Measurements from ENCODE around the gene SYCP2L. TPM values are rescaled to one million over a fixed set of nuclear protein-coding genes. Genes with fewer than 3 reads are reported as not detected.
A peak's percentile ranks its signal among the peaks of the same experiment; 100 is the strongest.

SYCP2L gene
- total RNA-seq, 3 donors from 2014 or later: 0.12 to 0.57 TPM; not detected in 1

DNA sequence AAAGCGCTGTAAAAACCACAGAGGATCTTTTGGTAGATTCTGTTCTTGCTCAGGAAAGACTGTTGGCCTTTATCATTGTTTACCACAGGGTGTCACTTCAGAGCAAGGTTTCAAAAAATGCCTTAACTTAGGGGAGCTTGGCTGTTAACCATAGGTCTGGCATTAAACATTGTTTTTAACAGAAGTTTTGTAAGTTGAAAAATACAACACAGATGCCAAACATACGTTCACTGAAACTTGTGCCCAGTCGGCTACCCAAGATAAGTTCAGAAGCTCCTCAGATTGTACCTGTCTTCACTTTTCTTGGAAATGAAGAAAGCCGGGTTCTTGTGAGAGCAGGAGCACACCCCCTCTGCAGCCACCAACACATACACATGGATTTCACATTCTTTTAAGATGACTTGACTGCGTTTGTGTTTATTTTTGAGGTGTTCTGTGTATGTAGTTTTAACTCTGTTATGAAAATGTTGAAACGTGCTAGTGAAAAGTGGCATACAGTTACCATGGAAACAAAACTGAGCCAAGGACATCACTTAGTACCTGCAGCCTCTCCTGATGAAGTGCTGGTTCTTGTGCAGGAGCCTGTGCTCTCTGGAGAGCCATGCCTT, 64.9 kb downstream of the SYCP2L start:
- ATAC-seq (no peak), DNase-seq (no peak)
- no peaks in the 10 kb centered on the region for H3K4me1 ChIP-seq (ENCODE audit: low read depth)
- intact Hi-C loops (cut with DNase I, micrococcal nuclease): loop anchor here (5.0 to 10.0 kb wide), 2 partner anchors 116 to 543 kb away; no protein-coding TSS in a partner anchor
- TF ChIP-seq, protein P1, sequence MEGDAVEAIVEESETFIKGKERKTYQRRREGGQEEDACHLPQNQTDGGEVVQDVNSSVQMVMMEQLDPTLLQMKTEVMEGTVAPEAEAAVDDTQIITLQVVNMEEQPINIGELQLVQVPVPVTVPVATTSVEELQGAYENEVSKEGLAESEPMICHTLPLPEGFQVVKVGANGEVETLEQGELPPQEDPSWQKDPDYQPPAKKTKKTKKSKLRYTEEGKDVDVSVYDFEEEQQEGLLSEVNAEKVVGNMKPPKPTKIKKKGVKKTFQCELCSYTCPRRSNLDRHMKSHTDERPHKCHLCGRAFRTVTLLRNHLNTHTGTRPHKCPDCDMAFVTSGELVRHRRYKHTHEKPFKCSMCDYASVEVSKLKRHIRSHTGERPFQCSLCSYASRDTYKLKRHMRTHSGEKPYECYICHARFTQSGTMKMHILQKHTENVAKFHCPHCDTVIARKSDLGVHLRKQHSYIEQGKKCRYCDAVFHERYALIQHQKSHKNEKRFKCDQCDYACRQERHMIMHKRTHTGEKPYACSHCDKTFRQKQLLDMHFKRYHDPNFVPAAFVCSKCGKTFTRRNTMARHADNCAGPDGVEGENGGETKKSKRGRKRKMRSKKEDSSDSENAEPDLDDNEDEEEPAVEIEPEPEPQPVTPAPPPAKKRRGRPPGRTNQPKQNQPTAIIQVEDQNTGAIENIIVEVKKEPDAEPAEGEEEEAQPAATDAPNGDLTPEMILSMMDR (IDR thresholded peaks at IDR 0.05): no peak
- no peaks in the 10 kb centered on the region for H3K9me3 ChIP-seq
- no peak overlapping the region for H3K4me3 ChIP-seq
- no peaks in the 10 kb centered on the region for H3K36me3 ChIP-seq (ENCODE audit: low read depth)

DNA sequence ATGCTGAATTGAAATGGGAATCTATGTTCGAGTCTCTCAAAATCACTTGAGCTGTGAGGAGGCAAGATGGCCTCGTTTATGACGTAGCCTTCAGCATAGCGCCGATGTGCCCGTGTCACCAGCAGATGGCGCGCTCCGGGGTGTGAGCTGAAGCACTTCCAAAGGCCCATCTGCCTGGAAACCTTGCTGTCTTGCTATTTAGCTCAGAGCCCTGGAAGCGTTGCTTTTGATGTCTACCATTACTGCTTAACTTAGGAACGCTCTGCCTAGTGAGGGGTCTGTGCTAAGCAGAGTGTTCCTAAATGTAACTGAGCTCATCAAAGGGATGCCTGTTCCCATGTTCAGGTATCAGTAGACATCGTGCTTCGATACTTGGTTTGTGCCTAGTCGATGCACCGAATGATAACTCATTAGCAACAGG, 67.7 kb downstream of the SYCP2L start:
- Histone ChIP-seq H3K36me3 (ENCODE audit: low read depth) (no peaks in the 10 kb centered on the region), H3K4me3 (no peak overlapping the region), H3K4me1 (ENCODE audit: low read depth) (no peaks in the 10 kb centered on the region), H3K9me3 (no peaks in the 10 kb centered on the region)
- ATAC-seq: peak; percentile 93
- intact Hi-C loops (cut with DNase I, micrococcal nuclease): loop anchor here (5.0 to 10.0 kb wide), 2 partner anchors 113 to 540 kb away; no protein-coding TSS in a partner anchor
- TF ChIP-seq, protein P1 (IDR thresholded peaks at IDR 0.05): peak; percentile 66
- DNase-seq: peak; percentile 68 to 83 (median 79)

DNA sequence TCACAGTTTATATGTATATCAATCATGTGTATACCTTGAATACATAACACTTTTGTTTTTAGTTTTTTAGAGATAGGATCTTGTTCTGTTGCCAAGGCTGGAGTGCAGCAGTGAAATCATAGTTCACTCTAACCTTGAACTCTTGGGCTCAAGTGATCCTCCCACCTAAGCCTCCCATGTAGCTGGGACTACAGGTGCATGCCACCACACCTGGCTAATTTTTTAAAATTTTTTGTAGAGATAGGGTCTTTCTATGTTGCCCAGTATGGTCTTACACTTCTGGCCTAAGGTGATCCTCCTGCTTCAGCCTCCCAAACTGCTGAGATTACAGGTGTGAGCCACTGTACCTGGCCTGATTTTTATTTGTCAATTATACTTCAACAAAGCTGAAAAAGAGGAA, 69.9 kb downstream of the SYCP2L start:
- no peak overlapping the region for H3K4me3 ChIP-seq
- intact Hi-C loops (cut with DNase I, micrococcal nuclease): loop anchor here (10.0 kb wide), 1 partner anchor 538 kb away; no protein-coding TSS in a partner anchor
- H3K4me1 ChIP-seq (ENCODE audit: low read depth): no peaks in the 10 kb centered on the region
- H3K36me3 ChIP-seq (ENCODE audit: low read depth): no peaks in the 10 kb centered on the region
- TF ChIP-seq, protein P1 (IDR thresholded peaks at IDR 0.05): no peak
- no peak for DNase-seq
- H3K9me3 ChIP-seq: no peaks in the 10 kb centered on the region
- no peak for ATAC-seq

DNA sequence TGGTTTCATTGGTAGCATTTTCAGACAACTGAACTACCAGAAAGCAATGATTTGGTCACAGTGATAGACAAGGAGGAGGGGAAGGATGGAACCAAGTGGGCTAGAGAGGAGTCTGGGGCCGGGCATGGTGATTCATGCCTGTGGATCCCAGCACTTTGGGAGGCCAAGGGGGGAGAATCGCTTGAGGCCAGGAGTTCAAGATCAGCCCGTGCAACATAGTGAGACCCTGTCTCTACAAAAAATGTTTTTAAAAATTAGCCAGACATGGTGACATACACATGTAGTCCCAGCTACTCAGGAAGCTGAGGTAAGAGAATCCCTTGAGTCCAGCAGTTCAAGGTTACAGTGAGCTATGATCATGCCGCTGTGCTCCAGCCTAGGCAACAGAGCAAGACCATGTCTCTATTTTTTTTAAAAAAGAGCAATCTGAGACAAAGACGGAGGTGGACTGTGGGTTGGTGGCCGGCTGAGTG, 70.6 kb downstream of the SYCP2L start:
- intact Hi-C loops (cut with DNase I, micrococcal nuclease): loop anchor here (10.0 kb wide), 1 partner anchor 537 kb away; no protein-coding TSS in a partner anchor
- ATAC-seq (no peak), DNase-seq (no peak)
- no peaks in the 10 kb centered on the region for H3K4me1 ChIP-seq (ENCODE audit: low read depth)
- H3K9me3 ChIP-seq: no peaks in the 10 kb centered on the region
- no peak overlapping the region for H3K4me3 ChIP-seq
- H3K36me3 ChIP-seq (ENCODE audit: low read depth): no peaks in the 10 kb centered on the region
- TF ChIP-seq, protein P1 (IDR thresholded peaks at IDR 0.05): no peak

DNA sequence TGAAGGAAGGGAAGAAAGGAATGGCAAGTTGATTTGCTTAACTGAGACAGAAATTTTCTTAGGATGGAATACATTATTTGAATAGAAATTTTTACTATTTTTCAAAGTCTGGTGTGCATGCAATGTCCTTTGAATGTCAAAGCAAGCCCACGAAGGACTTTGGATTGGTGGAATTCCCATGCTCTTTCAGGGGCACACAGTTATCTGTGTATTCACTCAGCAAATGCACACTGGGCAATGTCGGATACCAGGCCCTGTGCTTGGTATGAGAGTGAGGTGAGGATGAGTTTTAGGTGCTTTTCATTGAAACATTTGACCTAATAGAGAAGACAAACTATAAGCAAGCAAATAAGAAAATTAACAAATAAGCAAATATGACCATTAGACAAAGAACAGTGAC, 73.3 kb downstream of the SYCP2L start:
- ATAC-seq (no peak), DNase-seq (no peak)
- Histone ChIP-seq H3K36me3 (ENCODE audit: low read depth) (no peaks in the 10 kb centered on the region), H3K4me3 (no peak overlapping the region), H3K9me3 (no peaks in the 10 kb centered on the region), H3K4me1 (ENCODE audit: low read depth) (no peaks in the 10 kb centered on the region)
- intact Hi-C loops (cut with DNase I, micrococcal nuclease): no loop called here
- TF ChIP-seq, protein P1 (IDR thresholded peaks at IDR 0.05): no peak
